Germinal center (tissue), 1 donor: Measurements from ENCODE around the gene NDUFV1.
A peak's percentile ranks its signal among the peaks of the same experiment; 100 is the strongest.
"Not testable (repeated sequence)": the region's sequence is repeated elsewhere in the genome, so short reads cannot be mapped to it uniquely, and the experiment has no call there.

Source experiments
- DNase-seq: peaks from one replicate; pipeline ENCODE4 v3.0.0; 2012; ENCODE audit warnings: mixed read lengths, low spot score

The NDUFV1 gene

DNA sequence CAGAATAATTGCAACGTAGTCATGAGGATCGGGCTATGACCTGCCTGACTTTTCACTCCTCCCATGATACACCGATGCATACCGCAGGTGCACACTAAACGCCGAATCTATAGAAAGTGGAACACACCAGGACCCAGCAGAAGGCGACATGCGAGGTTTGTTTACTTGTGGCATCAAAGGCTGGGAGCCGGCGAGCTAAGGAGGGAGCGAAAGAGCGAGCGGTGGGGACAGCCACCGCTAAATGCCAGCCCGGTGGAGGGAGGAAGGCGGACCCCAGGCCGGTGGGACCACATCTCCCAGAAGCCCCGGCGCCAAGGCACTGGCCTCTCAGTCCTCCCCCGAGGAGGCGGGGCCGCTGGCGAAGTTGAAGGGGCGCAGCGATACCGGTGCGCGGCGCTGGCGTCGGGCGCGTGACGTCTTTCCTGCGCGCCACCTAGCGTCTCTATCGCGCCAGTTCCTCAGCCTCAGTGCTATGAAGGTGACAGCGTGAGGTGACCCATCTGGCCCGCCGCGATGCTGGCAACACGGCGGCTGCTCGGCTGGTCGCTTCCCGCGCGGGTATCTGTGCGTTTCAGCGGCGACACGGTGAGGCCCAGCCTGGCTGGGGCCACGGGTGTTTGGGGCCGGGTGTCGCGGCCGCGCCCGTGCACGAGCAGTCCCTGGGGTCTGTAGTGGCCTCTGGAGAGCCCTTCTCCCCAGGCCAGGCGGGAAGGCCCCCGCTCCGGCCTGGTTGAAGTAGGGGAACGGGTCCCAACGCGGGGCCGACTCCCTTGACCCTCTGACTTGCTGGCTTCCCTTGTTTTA lies at the start of gene NDUFV1:
NDUFV1 (plus strand) TSS at position 445 of the 804 bp plus-strand sequence; CDS start at position 514, 69 bp downstream.
- DNase-seq, result peak; percentile 85

DNA sequence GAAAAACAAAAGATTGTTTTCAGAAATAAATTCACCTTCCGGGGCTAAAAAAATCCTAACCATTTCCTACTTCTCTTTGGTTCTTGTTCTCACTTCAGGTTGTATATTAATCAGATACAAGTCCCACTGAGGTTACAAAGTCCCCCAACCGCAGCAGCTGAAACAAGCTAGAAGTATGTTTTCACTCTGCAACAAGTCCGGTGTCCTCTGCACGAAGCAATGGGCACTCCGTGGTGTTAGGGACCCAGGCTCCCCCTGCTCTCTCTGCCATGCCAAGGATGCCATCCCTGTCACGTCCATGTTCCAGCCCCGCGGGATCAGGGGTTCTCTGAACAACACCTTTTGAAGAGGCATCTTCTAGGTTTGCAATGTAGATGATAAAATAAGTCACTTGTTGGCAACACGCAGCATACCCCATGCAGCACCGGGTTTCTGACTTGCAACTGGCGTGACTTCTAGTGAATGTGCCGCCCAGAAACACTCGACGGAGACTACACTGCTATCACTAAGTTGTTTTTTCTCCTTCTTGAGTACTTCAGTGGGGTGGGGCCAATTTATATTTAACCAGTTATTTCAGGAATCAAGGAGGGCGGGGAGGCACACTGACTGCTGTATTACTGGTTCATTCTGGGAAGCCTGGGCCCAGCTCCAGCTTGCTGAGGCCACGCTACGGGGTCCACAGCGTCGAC lies 48.5 kb upstream of the NDUFV1 start:
- DNase-seq, result peak; percentile 32

DNA sequence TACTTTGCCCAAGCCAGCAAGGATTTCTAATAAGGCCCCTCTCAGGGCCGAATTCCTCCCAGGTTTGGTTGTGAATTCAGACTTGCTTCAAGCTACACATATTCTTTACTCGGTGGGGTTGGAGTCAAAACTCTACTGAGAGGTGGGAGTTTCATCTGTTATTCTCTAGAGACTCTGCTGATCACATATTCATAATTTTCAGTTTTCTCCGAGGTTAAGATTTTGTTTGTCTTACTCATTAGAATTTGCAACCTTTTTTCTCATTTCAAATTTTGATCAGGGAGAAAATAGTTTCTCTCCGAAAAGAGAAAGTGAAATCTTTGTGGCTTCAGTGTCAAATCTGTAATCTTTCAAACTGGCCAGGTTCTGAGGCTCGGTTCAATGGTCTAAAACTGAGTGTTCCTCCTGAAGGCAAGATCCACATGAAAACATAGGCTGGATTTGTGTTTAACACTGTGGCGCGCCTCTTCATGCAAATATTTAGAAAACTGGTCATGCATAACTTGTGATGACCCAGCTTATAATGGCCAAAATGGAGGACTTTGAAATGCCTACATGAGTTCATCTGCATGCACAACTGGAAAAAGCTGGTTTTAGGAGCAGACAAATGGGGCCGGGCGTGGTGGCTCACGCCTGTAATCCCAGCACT lies 44.6 kb upstream of the NDUFV1 start:
- DNase-seq, result peak; percentile 60

DNA sequence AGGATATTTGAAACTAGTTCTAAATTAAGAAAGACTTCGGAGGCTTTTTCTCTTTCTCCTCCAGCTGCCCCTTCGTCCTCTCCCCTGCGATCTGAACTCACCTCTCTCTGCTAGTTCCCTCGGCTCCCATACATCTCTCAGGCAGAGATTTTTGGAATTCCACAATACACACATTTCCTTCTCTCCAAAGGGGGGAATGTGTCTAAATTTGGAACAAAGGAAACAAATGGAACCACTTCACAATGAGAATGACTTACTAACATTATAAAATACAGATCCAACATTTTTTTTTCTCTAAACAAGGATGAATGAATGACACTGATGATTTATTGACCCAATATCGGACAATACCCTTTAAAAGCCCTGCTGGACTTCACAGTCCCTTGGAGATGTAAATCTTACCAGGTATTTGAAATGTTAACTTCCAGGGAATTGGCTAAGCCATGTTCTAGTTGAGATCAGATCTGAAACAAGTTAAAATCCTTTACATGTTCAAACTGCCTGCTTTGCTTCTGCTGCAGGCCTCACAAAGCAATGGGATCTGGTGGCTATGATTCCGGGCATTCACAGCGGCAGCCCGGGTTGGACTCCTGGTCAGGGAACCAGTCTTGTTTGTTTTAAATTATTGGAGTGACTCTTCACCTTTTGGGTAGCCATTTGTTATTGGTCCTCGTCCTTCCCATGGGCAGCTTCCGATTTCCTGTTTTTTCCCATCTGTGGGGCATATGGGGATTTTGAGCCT lies 43.6 kb upstream of the NDUFV1 start:
- DNase-seq, result no peak

DNA sequence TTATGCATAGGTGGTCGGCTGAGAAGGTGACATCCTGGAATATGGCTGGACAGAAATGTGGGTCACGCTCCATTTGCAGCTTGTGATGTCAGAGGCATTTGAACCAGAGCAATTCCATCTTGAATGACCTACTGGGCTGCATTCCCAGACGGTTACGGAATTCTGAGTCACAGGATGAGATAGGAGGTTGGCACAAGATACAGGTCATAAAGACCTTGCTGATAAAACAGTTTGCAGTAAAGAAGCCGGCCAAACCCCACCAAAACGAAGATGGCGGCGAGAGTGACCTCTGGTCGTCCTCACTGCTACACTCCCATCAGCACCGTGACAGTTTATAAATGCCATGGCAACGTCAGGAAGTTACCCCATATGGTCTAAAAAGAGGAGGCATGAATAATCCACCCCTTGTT lies 43.0 kb upstream of the NDUFV1 start:
- DNase-seq, result not testable (repeated sequence)

DNA sequence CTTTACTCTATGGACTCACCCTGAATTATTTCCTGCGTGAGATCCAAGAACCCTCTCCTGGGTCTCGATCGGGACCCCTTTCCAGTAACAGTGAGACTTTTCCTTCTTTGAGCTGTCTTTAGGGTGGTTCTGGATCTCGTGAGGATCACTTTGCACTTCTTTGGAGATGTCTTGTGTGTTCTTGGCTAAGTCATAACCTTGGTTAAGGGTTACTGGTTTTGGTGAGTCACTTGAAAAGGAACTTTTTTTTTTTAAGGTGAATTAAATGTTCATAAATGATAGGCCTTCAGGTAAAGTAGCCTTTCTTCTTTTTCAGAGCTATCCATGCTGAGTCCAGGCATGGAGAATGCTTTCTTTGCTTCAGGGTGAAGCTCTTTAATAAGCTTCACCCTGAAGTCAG lies 42.5 kb upstream of the NDUFV1 start:
- DNase-seq, result no peak

DNA sequence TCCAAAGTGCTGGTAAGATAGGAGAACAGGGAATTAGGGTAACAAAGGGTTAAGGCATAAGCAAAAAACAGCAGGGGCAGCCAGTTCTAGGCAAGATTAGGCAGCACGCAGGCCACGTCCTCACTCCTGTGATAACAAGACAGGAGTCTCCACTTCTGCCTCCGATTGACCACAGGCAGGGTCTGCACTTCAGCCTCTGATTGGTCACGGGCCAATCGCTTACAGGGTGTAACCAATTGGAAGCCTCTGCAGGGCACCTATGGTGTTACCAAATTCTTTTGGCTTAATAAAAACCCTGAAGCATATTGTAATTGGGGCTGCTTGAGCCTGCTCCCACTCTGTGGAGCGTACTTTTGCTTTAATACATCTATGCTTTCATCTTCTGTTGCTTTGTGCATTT lies 35.3 kb upstream of the NDUFV1 start:
- DNase-seq, result no peak

DNA sequence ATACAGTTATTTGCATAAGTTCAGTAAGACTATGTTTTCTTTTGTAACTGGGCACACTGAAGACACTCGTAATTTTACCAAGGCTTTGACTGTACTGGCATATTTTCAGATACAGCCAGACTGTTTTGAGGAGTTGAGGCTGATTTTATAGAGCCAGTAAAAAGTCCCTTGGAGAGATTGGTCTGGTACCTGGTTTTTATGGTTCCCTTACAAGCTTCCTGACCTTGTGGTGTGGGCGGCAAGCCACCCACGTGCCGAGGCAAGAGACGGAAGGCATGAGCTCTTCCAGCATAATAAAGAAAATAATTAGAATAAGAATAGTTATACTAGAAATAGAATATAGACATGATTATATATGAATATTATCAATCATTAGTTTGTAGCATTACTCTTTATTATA lies 34.4 kb upstream of the NDUFV1 start:
- no peak for DNase-seq

DNA sequence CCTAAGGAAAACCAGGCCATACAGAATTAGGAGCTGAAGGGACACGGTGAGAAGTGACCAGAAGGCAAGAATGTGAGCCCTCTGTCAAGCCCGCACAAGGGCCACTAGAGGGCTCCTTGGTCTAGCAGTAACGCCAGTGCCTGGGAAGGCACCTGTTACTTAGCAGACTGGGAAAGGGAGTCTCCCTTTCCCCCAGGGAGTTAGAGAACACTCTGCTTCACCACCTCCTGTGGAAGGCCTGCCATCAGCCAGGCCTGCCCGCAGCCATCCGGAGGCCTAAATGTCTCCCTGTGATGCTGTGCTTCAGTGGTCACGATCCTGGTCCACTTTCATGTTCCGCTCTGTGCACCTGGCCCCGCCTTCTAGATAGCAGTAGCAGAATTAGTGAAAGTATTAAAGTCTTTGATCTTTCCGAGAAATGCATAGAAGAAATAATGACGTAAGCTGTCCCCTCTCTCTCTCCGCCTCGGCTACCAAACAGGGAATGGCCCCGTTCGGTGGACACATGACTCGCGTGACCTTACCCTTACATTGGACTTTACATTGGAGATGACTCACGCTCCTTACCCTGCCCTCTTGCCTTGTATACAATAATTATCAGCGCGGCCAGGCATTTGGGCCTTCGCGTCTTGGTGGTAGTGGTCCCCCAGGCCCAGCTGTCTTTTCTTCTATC lies 33.9 kb upstream of the NDUFV1 start:
- DNase-seq, result no peak

DNA sequence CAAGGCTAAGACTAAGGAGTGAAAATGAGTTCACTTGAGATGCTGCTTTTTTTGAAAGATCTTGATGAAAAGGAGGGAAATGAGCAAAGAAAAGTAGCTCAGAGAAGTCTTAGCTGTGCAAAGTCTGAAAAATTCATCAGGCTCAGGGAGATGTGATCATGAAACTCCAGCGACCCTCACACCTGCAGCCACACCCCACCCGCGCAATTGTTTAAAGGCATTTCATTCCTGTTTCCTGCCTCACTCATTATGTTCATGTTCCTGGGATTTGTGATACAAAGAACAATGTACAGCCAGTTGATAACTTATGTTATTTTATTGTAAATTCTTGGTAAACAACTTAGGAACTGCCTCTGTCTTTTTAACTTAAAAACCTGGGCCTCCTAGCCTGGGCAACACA lies 31.8 kb upstream of the NDUFV1 start:
- DNase-seq, result no peak

DNA sequence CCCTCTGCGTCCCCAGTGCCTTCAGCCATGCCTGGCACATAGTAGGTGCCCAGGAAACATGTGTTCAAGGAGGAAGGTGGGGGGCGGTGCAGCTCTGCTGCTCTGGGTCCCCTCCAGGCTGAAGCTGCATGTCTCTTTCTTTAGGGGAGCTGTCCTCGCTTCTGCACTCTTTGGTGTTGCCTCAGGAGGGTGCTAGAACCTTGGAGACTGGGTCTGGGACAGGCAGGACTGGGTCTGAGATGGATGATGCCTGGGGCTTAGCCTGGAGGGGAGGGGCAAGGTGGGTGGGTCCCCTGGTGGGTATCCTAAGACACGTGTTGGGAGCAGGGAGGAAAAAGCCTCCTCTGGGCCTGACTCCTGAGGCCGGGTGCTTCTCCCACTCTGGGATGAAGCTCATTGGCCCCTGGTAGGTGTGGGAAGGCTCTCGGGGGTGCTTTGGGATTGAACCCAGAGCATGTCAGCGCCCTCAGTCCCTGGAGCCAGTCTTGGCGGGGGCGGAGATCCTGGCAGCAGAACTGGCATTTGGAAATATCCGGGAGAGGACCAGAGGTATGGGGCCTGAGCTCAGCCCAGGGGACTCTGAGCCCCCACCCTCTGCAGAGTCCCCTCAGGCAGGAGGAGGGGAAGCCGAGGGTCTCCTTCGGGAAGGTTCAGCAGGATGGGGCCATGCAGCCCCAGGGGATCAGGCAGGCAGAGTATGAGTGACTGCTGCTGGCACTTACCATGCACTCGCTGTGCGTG lies 29.8 kb upstream of the NDUFV1 start:
- DNase-seq, result no peak

DNA sequence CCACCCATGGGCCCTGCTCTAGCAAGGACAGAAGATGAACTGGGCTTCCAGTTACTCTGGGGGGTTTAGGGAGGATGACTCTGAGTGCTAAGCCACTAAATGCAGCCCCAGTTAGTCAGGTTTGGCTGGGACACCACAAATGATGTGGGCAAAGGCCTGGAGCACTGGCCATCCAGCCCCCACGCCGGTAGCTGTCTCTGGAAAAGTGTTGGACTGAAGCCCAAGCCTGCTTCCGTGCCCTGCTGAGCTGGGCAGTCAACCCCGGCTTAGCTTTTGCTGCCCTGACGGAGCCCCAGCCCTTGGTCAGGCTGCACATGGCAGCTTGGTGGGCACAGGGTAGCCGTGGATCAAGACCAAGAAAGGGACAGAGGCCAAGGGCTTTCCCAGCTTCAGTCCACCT lies 28.8 kb upstream of the NDUFV1 start:
- DNase-seq, result no peak

DNA sequence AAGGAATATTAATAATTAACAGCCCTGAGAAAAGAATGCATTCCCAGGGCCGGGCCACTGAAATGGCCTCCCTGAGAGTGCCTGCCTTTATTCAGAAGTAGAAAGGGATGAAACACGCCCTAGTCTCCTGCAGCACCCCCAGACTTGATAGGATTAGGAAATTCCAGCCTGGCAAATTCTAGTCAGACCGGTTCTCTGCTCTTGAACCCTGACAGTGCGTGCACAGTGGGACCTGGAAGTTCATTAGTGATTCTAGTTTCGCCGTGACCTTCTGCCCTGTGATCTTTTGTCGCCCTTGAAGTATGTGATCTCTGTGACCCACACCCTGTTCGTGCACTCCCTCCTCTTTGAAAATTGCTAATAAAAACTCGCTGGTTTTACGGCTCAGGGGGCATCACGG lies 25.3 kb upstream of the NDUFV1 start:
- no peak for DNase-seq

DNA sequence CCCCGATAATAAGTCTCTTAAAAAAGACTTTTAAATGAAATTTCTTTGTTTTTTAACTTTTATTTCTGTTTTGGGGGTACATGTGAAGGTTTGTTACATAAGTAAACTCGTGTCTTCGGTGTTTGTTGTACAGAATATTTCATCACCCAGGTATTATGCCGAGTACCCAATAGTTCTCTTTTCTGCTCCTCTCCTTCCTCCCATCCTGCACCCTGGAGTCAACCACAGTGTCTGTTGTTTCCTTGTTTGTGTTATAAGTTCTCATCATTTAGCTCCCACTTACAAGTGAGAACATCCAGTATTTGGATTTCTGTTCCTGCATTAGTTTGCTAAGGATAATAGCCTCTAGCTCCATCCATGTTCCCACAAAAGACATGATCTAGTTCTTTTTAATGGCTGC lies 24.7 kb upstream of the NDUFV1 start:
- DNase-seq, result no peak

DNA sequence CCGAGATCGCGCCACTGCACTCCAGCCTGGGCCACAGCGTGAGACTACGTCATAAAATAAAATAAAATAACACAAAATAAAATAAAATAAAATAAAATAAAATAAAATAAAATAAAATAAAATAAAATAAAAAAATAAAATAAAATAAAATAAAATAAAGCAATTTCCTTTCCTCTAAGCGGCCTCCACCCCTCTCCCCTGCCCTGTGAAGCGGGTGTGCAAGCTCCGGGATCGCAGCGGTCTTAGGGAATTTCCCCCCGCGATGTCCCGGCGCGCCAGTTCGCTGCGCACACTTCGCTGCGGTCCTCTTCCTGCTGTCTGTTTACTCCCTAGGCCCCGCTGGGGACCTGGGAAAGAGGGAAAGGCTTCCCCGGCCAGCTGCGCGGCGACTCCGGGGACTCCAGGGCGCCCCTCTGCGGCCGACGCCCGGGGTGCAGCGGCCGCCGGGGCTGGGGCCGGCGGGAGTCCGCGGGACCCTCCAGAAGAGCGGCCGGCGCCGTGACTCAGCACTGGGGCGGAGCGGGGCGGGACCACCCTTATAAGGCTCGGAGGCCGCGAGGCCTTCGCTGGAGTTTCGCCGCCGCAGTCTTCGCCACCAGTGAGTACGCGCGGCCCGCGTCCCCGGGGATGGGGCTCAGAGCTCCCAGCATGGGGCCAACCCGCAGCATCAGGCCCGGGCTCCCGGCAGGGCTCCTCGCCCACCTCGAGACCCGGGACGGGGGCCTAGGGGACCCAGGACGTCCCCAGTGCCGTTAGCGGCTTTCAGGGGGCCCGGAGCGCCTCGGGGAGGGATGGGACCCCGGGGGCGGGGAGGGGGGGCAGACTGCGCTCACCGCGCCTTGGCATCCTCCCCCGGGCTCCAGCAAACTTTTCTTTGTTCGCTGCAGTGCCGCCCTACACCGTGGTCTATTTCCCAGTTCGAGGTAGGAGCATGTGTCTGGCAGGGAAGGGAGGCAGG lies 23.2 kb upstream of the NDUFV1 start, which contains the start of gene GSTP1:
GSTP1 (plus strand) TSS at position 566 of the 958 bp plus-strand sequence; CDS start at position 598, 32 bp downstream.
- DNase-seq, result peak; percentile 82

DNA sequence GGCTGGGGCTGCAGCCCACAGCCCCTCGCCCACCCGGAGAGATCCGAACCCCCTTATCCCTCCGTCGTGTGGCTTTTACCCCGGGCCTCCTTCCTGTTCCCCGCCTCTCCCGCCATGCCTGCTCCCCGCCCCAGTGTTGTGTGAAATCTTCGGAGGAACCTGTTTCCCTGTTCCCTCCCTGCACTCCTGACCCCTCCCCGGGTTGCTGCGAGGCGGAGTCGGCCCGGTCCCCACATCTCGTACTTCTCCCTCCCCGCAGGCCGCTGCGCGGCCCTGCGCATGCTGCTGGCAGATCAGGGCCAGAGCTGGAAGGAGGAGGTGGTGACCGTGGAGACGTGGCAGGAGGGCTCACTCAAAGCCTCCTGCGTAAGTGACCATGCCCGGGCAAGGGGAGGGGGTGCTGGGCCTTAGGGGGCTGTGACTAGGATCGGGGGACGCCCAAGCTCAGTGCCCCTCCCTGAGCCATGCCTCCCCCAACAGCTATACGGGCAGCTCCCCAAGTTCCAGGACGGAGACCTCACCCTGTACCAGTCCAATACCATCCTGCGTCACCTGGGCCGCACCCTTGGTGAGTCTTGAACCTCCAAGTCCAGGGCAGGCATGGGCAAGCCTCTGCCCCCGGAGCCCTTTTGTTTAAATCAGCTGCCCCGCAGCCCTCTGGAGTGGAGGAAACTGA lies 22.4 kb upstream of the NDUFV1 start:
- DNase-seq, result no peak

DNA sequence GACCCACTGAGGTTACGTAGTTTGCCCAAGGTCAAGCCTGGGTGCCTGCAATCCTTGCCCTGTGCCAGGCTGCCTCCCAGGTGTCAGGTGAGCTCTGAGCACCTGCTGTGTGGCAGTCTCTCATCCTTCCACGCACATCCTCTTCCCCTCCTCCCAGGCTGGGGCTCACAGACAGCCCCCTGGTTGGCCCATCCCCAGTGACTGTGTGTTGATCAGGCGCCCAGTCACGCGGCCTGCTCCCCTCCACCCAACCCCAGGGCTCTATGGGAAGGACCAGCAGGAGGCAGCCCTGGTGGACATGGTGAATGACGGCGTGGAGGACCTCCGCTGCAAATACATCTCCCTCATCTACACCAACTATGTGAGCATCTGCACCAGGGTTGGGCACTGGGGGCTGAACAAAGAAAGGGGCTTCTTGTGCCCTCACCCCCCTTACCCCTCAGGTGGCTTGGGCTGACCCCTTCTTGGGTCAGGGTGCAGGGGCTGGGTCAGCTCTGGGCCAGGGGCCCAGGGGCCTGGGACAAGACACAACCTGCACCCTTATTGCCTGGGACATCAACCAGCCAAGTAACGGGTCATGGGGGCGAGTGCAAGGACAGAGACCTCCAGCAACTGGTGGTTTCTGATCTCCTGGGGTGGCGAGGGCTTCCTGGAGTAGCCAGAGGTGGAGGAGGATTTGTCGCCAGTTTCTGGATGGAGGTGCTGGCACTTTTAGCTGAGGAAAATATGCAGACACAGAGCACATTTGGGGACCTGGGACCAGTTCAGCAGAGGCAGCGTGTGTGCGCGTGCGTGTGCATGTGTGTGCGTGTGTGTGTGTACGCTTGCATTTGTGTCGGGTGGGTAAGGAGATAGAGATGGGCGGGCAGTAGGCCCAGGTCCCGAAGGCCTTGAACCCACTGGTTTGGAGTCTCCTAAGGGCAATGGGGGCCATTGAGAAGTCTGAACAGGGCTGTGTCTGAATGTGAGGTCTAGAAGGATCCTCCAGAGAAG lies 21.6 kb upstream of the NDUFV1 start:
- no peak for DNase-seq

DNA sequence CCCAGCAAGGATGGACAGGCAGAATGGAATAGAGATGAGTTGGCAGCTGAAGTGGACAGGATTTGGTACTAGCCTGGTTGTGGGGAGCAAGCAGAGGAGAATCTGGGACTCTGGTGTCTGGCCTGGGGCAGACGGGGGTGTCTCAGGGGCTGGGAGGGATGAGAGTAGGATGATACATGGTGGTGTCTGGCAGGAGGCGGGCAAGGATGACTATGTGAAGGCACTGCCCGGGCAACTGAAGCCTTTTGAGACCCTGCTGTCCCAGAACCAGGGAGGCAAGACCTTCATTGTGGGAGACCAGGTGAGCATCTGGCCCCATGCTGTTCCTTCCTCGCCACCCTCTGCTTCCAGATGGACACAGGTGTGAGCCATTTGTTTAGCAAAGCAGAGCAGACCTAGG lies 20.8 kb upstream of the NDUFV1 start:
- no peak for DNase-seq
